ENCODE results near the gene PLEKHA4.
"Not testable (repeated sequence)": the region's sequence is repeated elsewhere in the genome, so short reads cannot be mapped to it uniquely, and the experiment has no call there.

The PLEKHA4 gene

DNA sequence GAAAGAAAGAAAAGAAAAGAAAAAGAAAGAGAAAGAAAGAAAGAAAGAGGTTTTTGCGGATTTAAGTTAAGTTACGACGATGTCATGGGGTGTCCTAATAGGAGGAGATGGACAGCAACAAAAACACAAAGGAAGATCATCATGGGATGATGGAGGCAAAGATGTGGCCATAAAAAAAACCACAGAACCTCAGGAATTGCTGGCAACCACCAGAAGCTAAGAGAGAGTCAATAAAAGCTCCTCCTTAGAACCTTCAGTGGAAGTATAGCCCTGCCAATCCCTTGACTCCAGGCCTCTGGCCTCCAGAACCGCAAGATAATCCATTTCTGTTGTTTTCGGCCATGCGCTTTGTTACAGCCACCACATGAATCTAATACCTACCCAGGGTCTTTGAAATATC lies 11.5 kb downstream of the PLEKHA4 start:
- Histone ChIP-seq H3K79me2 (ENCODE audit: control insufficient read depth, low read length) (no peaks in the 10 kb centered on the region), H4K20me1 (ENCODE audit: control insufficient read depth, insufficient read depth, low read depth, low read length) (no peaks in the 10 kb centered on the region), H3K9me3 (ENCODE audit: control insufficient read depth, insufficient read depth, low read length) (no peaks in the 10 kb centered on the region), H3K27me3 (ENCODE audit: control insufficient read depth, low read length) (no peaks in the 10 kb centered on the region), H3K4me2 (ENCODE audit: low read length) (no peak overlapping the region), H3K4me1 (ENCODE audit: control insufficient read depth, low read length) (peaks cover 10% of the 10 kb centered on the region), H3K27ac (ENCODE audit: low read depth, low read length) (no peak overlapping the region), H3K36me3 (ENCODE audit: control insufficient read depth, low read length) (no peaks in the 10 kb centered on the region), H3F3A (ENCODE audit: control insufficient read depth, insufficient read depth) (no peaks in the 10 kb centered on the region), H3K9me2 (replicated peaks; ENCODE audit: control insufficient read depth, low read length) (no peaks in the 10 kb centered on the region), H3K4me3 (ENCODE audit: low read length) (no peak overlapping the region)
- TF ChIP-seq EZH2phosphoT487 (IDR thresholded peaks at IDR 0.05; ENCODE audit: borderline replicate concordance, low read length): no peak
- TF ChIP-seq, protein P1, sequence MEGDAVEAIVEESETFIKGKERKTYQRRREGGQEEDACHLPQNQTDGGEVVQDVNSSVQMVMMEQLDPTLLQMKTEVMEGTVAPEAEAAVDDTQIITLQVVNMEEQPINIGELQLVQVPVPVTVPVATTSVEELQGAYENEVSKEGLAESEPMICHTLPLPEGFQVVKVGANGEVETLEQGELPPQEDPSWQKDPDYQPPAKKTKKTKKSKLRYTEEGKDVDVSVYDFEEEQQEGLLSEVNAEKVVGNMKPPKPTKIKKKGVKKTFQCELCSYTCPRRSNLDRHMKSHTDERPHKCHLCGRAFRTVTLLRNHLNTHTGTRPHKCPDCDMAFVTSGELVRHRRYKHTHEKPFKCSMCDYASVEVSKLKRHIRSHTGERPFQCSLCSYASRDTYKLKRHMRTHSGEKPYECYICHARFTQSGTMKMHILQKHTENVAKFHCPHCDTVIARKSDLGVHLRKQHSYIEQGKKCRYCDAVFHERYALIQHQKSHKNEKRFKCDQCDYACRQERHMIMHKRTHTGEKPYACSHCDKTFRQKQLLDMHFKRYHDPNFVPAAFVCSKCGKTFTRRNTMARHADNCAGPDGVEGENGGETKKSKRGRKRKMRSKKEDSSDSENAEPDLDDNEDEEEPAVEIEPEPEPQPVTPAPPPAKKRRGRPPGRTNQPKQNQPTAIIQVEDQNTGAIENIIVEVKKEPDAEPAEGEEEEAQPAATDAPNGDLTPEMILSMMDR (IDR thresholded peaks at IDR 0.05; ENCODE audit: low read depth, low read length, poor library complexity, severe bottlenecking): no peak

DNA sequence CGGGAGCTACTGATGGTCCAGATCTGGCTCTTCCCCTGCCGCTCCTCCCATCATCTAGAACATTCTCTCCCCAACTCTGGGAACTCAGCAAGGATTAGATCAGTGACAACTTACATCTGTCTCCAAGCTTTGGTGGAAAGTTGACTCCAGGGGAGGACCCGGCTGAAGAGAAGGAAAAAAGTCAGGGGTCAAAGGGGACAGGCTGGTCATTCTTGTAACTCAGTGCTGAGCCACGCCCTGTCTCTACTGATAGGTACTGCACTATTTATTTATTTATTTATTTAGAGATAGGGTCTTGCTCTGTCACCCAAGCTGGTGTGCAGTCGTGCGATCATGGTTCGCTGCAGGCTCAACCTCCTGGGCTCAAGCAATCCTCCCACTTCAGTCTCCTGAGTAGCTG lies 14.3 kb downstream of the PLEKHA4 start:
- Histone ChIP-seq H3K4me3 (ENCODE audit: low read length) (no peak overlapping the region), H3K27me3 (ENCODE audit: control insufficient read depth, low read length) (no peaks in the 10 kb centered on the region), H3K4me2 (ENCODE audit: low read length) (no peak overlapping the region), H3K79me2 (ENCODE audit: control insufficient read depth, low read length) (no peaks in the 10 kb centered on the region), H3K9me3 (ENCODE audit: control insufficient read depth, insufficient read depth, low read length) (no peaks in the 10 kb centered on the region), H3K4me1 (ENCODE audit: control insufficient read depth, low read length) (peaks cover 4% of the 10 kb centered on the region), H3K36me3 (ENCODE audit: control insufficient read depth, low read length) (no peaks in the 10 kb centered on the region), H3K27ac (ENCODE audit: low read depth, low read length) (no peak overlapping the region), H4K20me1 (ENCODE audit: control insufficient read depth, insufficient read depth, low read depth, low read length) (no peaks in the 10 kb centered on the region), H3F3A (ENCODE audit: control insufficient read depth, insufficient read depth) (no peaks in the 10 kb centered on the region), H3K9me2 (replicated peaks; ENCODE audit: control insufficient read depth, low read length) (no peaks in the 10 kb centered on the region)
- TF ChIP-seq, protein P1 (IDR thresholded peaks at IDR 0.05; ENCODE audit: low read depth, low read length, poor library complexity, severe bottlenecking): no peak
- TF ChIP-seq EZH2phosphoT487 (IDR thresholded peaks at IDR 0.05; ENCODE audit: borderline replicate concordance, low read length): no peak

DNA sequence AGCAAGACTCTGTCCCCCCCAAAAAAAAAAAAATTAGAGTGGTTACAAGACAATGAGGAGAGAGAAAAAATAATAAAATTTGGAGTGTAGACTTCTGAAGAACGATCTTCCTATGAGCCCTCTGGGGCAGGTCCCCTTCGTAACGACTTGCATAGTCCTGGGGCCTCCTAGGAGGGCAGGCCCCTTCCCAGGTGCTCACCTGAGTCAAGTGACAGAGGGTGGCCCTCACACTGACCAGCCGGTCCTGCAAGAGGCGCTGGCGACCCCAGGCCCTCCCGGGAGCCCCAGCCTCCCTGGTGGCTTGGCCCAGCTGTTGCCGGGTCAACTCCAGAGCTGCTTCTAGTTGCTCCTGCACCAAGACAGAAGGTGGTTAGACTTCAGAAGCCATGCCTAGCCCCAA lies 14.9 kb downstream of the PLEKHA4 start:
- no peaks in the 10 kb centered on the region for H3K9me2 ChIP-seq (replicated peaks; ENCODE audit: control insufficient read depth, low read length)
- H3K27me3 ChIP-seq (ENCODE audit: control insufficient read depth, low read length): no peaks in the 10 kb centered on the region
- H3K4me1 ChIP-seq (ENCODE audit: control insufficient read depth, low read length): no peaks in the 10 kb centered on the region
- H4K20me1 ChIP-seq (ENCODE audit: control insufficient read depth, insufficient read depth, low read depth, low read length): no peaks in the 10 kb centered on the region
- no peak overlapping the region for H3K4me3 ChIP-seq (ENCODE audit: low read length)
- H3K4me2 ChIP-seq (ENCODE audit: low read length): no peak overlapping the region
- H3K27ac ChIP-seq (ENCODE audit: low read depth, low read length): no peak overlapping the region
- TF ChIP-seq EZH2phosphoT487 (IDR thresholded peaks at IDR 0.05; ENCODE audit: borderline replicate concordance, low read length): no peak
- TF ChIP-seq, protein P1 (IDR thresholded peaks at IDR 0.05; ENCODE audit: low read depth, low read length, poor library complexity, severe bottlenecking): no peak
- H3K79me2 ChIP-seq (ENCODE audit: control insufficient read depth, low read length): no peaks in the 10 kb centered on the region
- no peaks in the 10 kb centered on the region for H3K36me3 ChIP-seq (ENCODE audit: control insufficient read depth, low read length)
- H3K9me3 ChIP-seq (ENCODE audit: control insufficient read depth, insufficient read depth, low read length): no peaks in the 10 kb centered on the region
- H3F3A ChIP-seq (ENCODE audit: control insufficient read depth, insufficient read depth): no peaks in the 10 kb centered on the region

DNA sequence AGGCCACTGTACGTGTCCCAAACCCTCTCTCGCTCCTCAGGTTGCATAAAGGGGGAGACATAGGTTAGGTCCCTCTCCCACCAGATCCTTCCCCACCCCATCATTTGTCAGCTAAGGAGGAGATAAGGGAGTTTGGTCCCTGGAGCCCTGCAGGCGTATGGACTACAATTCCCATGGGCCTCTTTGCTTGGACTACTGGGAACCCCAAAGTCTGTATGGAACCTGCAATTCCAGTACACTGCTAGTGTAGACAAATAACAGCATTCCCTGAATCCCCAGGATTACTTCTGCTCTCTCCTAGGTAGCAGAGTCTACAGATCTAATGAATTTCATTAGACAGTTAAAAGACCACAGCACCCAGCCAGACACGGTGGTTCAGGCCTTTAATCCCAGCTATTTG lies 16.1 kb downstream of the PLEKHA4 start:
- TF ChIP-seq EZH2phosphoT487 (IDR thresholded peaks at IDR 0.05; ENCODE audit: borderline replicate concordance, low read length): no peak
- TF ChIP-seq, protein P1 (IDR thresholded peaks at IDR 0.05; ENCODE audit: low read depth, low read length, poor library complexity, severe bottlenecking): no peak
- Histone ChIP-seq H3K4me2 (ENCODE audit: low read length) (no peak overlapping the region), H3K9me3 (ENCODE audit: control insufficient read depth, insufficient read depth, low read length) (no peaks in the 10 kb centered on the region), H3K79me2 (ENCODE audit: control insufficient read depth, low read length) (no peaks in the 10 kb centered on the region), H3F3A (ENCODE audit: control insufficient read depth, insufficient read depth) (no peaks in the 10 kb centered on the region), H4K20me1 (ENCODE audit: control insufficient read depth, insufficient read depth, low read depth, low read length) (no peaks in the 10 kb centered on the region), H3K36me3 (ENCODE audit: control insufficient read depth, low read length) (no peaks in the 10 kb centered on the region), H3K9me2 (replicated peaks; ENCODE audit: control insufficient read depth, low read length) (no peaks in the 10 kb centered on the region), H3K4me3 (ENCODE audit: low read length) (no peak overlapping the region), H3K4me1 (ENCODE audit: control insufficient read depth, low read length) (no peaks in the 10 kb centered on the region), H3K27me3 (ENCODE audit: control insufficient read depth, low read length) (no peaks in the 10 kb centered on the region), H3K27ac (ENCODE audit: low read depth, low read length) (no peak overlapping the region)

DNA sequence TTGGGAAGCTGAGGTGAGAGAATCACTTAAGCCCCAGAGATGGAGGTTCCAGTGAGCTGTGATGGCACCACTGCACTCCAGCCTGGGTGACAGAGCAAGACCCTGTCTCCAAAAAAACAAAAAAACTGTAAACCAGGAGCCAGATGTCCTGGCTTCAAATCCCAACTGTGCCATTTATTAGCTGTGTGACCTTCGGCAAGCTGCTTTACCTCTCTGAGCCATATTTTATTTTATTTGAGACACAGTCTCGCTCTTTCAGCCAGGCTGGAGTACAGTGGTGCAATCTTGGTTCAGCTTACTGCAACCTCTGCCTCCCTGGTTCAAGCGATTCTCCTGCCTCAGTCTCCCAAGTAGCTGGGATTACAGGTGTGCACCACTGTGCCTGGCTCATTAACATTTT lies 21.8 kb downstream of the PLEKHA4 start:
- not testable (repeated sequence) for H3K4me2 ChIP-seq (ENCODE audit: low read length); H3K79me2 ChIP-seq (ENCODE audit: control insufficient read depth, low read length); H3K4me3 ChIP-seq (ENCODE audit: low read length); H3F3A ChIP-seq (ENCODE audit: control insufficient read depth, insufficient read depth); H3K36me3 ChIP-seq (ENCODE audit: control insufficient read depth, low read length); H3K9me3 ChIP-seq (ENCODE audit: control insufficient read depth, insufficient read depth, low read length); H3K9me2 ChIP-seq (replicated peaks; ENCODE audit: control insufficient read depth, low read length); H3K4me1 ChIP-seq (ENCODE audit: control insufficient read depth, low read length); H3K27me3 ChIP-seq (ENCODE audit: control insufficient read depth, low read length); H3K27ac ChIP-seq (ENCODE audit: low read depth, low read length); H4K20me1 ChIP-seq (ENCODE audit: control insufficient read depth, insufficient read depth, low read depth, low read length)
